ENCODE data around the gene LRRC70. TPM values are rescaled to one million over a fixed set of nuclear protein-coding genes. Genes with fewer than 3 reads are reported as not detected.

Gene LRRC70
- total and polyA plus RNA-seq, 2 experiments from 2014 or later, result 0.15 to 1.7 TPM

DNA sequence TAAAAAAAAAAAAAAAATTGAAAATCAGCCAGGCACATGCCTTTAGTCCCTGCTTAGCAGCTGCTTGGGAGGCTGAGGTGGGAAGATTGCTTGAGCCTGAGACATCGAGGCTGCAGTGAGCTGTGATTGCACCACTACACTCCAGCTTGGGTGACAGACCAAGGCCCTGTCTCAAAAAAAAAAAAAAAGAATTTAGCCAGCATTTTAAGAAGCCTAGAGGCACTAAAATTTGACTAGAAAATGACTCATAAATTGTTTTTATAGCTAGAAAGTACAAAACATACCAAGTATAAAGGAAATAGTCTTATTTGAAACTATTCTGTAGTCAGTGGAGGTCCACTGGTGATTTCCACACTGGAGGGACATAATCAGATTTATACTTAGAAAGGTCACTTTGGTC is 17.5 kb downstream of the LRRC70 start (continued):
- TF ChIP-seq, protein P1, sequence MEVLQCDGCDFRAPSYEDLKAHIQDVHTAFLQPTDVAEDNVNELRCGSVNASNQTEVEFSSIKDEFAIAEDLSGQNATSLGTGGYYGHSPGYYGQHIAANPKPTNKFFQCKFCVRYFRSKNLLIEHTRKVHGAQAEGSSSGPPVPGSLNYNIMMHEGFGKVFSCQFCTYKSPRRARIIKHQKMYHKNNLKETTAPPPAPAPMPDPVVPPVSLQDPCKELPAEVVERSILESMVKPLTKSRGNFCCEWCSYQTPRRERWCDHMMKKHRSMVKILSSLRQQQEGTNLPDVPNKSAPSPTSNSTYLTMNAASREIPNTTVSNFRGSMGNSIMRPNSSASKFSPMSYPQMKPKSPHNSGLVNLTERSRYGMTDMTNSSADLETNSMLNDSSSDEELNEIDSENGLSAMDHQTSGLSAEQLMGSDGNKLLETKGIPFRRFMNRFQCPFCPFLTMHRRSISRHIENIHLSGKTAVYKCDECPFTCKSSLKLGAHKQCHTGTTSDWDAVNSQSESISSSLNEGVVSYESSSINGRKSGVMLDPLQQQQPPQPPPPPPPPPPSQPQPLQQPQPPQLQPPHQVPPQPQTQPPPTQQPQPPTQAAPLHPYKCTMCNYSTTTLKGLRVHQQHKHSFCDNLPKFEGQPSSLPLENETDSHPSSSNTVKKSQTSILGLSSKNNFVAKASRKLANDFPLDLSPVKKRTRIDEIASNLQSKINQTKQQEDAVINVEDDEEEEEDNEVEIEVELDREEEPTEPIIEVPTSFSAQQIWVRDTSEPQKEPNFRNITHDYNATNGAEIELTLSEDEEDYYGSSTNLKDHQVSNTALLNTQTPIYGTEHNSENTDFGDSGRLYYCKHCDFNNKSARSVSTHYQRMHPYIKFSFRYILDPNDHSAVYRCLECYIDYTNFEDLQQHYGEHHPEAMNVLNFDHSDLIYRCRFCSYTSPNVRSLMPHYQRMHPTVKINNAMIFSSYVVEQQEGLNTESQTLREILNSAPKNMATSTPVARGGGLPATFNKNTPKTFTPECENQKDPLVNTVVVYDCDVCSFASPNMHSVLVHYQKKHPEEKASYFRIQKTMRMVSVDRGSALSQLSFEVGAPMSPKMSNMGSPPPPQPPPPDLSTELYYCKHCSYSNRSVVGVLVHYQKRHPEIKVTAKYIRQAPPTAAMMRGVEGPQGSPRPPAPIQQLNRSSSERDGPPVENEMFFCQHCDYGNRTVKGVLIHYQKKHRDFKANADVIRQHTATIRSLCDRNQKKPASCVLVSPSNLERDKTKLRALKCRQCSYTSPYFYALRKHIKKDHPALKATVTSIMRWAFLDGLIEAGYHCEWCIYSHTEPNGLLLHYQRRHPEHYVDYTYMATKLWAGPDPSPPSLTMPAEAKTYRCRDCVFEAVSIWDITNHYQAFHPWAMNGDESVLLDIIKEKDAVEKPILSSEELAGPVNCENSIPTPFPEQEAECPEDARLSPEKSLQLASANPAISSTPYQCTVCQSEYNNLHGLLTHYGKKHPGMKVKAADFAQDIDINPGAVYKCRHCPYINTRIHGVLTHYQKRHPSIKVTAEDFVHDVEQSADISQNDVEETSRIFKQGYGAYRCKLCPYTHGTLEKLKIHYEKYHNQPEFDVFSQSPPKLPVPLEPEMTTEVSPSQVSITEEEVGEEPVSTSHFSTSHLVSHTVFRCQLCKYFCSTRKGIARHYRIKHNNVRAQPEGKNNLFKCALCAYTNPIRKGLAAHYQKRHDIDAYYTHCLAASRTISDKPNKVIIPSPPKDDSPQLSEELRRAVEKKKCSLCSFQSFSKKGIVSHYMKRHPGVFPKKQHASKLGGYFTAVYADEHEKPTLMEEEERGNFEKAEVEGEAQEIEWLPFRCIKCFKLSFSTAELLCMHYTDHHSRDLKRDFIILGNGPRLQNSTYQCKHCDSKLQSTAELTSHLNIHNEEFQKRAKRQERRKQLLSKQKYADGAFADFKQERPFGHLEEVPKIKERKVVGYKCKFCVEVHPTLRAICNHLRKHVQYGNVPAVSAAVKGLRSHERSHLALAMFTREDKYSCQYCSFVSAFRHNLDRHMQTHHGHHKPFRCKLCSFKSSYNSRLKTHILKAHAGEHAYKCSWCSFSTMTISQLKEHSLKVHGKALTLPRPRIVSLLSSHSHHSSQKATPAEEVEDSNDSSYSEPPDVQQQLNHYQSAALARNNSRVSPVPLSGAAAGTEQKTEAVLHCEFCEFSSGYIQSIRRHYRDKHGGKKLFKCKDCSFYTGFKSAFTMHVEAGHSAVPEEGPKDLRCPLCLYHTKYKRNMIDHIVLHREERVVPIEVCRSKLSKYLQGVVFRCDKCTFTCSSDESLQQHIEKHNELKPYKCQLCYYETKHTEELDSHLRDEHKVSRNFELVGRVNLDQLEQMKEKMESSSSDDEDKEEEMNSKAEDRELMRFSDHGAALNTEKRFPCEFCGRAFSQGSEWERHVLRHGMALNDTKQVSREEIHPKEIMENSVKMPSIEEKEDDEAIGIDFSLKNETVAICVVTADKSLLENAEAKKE (CRISPR knock-in tag; IDR thresholded peaks at IDR 0.05), result no peak

DNA sequence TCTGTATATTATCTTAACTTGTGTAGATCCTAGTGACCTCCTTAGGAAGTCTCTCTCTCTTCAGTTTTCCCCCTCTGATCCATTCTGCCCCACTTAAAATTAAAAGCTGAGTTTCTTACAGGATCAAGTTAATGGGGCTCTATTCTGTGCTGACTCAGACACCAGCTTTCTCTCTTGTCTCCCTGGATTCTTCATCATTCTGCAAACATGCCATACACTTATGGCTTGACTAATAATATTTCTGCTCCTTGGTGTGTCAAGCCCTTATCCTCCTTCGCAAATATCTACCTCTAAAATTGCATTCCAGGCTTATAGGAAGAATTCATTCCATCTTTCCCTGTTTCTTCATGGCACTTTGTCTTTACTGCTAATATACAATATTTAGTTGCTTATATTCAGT is 18.1 kb downstream of the LRRC70 start:
- no peaks in the 10 kb centered on the region for H3K27me3 Mint-ChIP-seq (ENCODE audit: insufficient read depth, low read depth, poor library complexity)
- Histone ChIP-seq H3K27ac (ENCODE audit: low read depth) (no peak overlapping the region), H3K27me3 (ENCODE audit: insufficient read depth) (no peaks in the 10 kb centered on the region), H3K36me3 (ENCODE audit: insufficient read depth) (peaks cover under 1% of the 10 kb centered on the region; the same call in 1 of the 2 replicates), H3K4me3 (no peak overlapping the region), H3K4me1 (ENCODE audit: insufficient read depth) (peaks cover 16% of the 10 kb centered on the region), H3K79me2 (replicated peaks; ENCODE audit: insufficient read depth) (no peaks in the 10 kb centered on the region), H3K4me2 (no peak overlapping the region), H4K20me1 (replicated peaks; ENCODE audit: insufficient read depth) (no peaks in the 10 kb centered on the region), H2AFZ (no peak overlapping the region), H3F3A (replicated peaks; ENCODE audit: low read depth) (no peaks in the 10 kb centered on the region), H3K9me2 (ENCODE audit: insufficient read depth) (no peaks in the 10 kb centered on the region)
- H3K4me1 Mint-ChIP-seq, result peaks cover 21% of the 10 kb centered on the region
- no peak overlapping the region for H3K4me3 Mint-ChIP-seq
- no peak for ATAC-seq
- no peak for DNase-seq (ENCODE audit: low spot score)
- H3K9me3 Mint-ChIP-seq, result no peaks in the 10 kb centered on the region
- no peak overlapping the region for H3K27ac Mint-ChIP-seq
- H3K36me3 Mint-ChIP-seq (ENCODE audit: low read depth), result peaks cover 16% of the 10 kb centered on the region; the same call in 2 of the 3 replicates
- TF ChIP-seq EZH2 (IDR thresholded peaks at IDR 0.05; ENCODE audit: low read depth, unreplicated experiment) (no peak), POLR2AphosphoS5 (IDR thresholded peaks at IDR 0.05; ENCODE audit: low read depth) (no peak), EZH2phosphoT487 (IDR thresholded peaks at IDR 0.05; ENCODE audit: unreplicated experiment) (no peak)
- TF ChIP-seq, protein P1 (CRISPR knock-in tag; IDR thresholded peaks at IDR 0.05), result no peak
- TF ChIP-seq, protein P2, sequence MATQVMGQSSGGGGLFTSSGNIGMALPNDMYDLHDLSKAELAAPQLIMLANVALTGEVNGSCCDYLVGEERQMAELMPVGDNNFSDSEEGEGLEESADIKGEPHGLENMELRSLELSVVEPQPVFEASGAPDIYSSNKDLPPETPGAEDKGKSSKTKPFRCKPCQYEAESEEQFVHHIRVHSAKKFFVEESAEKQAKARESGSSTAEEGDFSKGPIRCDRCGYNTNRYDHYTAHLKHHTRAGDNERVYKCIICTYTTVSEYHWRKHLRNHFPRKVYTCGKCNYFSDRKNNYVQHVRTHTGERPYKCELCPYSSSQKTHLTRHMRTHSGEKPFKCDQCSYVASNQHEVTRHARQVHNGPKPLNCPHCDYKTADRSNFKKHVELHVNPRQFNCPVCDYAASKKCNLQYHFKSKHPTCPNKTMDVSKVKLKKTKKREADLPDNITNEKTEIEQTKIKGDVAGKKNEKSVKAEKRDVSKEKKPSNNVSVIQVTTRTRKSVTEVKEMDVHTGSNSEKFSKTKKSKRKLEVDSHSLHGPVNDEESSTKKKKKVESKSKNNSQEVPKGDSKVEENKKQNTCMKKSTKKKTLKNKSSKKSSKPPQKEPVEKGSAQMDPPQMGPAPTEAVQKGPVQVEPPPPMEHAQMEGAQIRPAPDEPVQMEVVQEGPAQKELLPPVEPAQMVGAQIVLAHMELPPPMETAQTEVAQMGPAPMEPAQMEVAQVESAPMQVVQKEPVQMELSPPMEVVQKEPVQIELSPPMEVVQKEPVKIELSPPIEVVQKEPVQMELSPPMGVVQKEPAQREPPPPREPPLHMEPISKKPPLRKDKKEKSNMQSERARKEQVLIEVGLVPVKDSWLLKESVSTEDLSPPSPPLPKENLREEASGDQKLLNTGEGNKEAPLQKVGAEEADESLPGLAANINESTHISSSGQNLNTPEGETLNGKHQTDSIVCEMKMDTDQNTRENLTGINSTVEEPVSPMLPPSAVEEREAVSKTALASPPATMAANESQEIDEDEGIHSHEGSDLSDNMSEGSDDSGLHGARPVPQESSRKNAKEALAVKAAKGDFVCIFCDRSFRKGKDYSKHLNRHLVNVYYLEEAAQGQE (IDR thresholded peaks at IDR 0.05; ENCODE audit: unreplicated experiment), result no peak

Measured in GM23338 (cell line).